NB4 (cell line): ENCODE data around the gene SLC25A15.

ENCODE experiments used
- CTCF ChIP-seq: IDR thresholded peaks from one replicate; pipeline ENCODE4 v1.5.1; 2012; ENCODE audit warnings: low read depth, low read length
- MAX ChIP-seq: IDR thresholded peaks from 2 replicates; pipeline ENCODE4 v1.6.1; 2011; ENCODE audit warnings: low read depth, low read length
- MYC ChIP-seq: IDR thresholded peaks from 2 replicates; pipeline ENCODE4 v1.6.1; 2011; ENCODE audit warnings: low read depth, low read length
- POLR2A ChIP-seq: IDR thresholded peaks from 2 replicates; pipeline ENCODE4 v1.6.1; 2011; ENCODE audit warnings: mild to moderate bottlenecking; ENCODE audit not compliant: insufficient read length; ENCODE audit errors: extremely low read depth

- no peak for TF ChIP-seq CTCF
- TF ChIP-seq POLR2A = no peak
- no peak for TF ChIP-seq MYC
- no peak for TF ChIP-seq MAX
Observed at GRCh38 chr13:40794414-40795368, 5.3 kb downstream of the SLC25A15 start.
